NCI-H2029 (cell line): ENCODE results near the gene ASIC3.
A peak's percentile ranks its signal among the peaks of the same experiment; 100 is the strongest.
"Not testable (repeated sequence)": the region's sequence is repeated elsewhere in the genome, so short reads cannot be mapped to it uniquely, and the experiment has no call there.

Experiments used
- DNase-seq: peaks from one replicate; lab custom pipeline; 2025; lab: John Stamatoyannopoulos, UW

Gene ASIC3

GRCh38 chr7:151047976-151048815 lies at the start of gene ASIC3:
TSS of gene ASIC3 (plus strand) at chr7:151048531. CDS start at chr7:151048886, 355 bp downstream.
- no peak for DNase-seq

- DNase-seq = no peak
These were observed 49.3 kb upstream of the ASIC3 start for GRCh38 chr7:150999001-150999400.

- DNase-seq = no peak
These were observed 48.7 kb upstream of the ASIC3 start for GRCh38 chr7:150999497-151000230.

GRCh38 chr7:151000897-151001495 lies 47.3 kb upstream of the ASIC3 start:
- no peak for DNase-seq

GRCh38 chr7:151001546-151001945 lies 46.8 kb upstream of the ASIC3 start:
- DNase-seq = no peak

- DNase-seq = peak; percentile 86
These were observed 44.8 kb upstream of the ASIC3 start for GRCh38 chr7:151003572-151003971.

GRCh38 chr7:151005566-151005965 lies 42.8 kb upstream of the ASIC3 start:
- DNase-seq = no peak

GRCh38 chr7:151006590-151007300 lies 41.6 kb upstream of the ASIC3 start:
- DNase-seq = no peak

- no peak for DNase-seq
These were observed 40.8 kb upstream of the ASIC3 start for GRCh38 chr7:151007469-151007898.

GRCh38 chr7:151008143-151008510 lies 40.2 kb upstream of the ASIC3 start:
- DNase-seq = no peak

GRCh38 chr7:151008511-151009323 lies 39.6 kb upstream of the ASIC3 start:
- no peak for DNase-seq

GRCh38 chr7:151009327-151010036 lies 38.8 kb upstream of the ASIC3 start:
- DNase-seq = no peak

GRCh38 chr7:151010037-151010306 lies 38.4 kb upstream of the ASIC3 start:
- no peak for DNase-seq

- DNase-seq = no peak
These were observed 37.8 kb upstream of the ASIC3 start for GRCh38 chr7:151010307-151011096.

- no peak for DNase-seq
These were observed 37.3 kb upstream of the ASIC3 start for GRCh38 chr7:151011097-151011409.

- not testable (repeated sequence) for DNase-seq
These were observed 36.7 kb upstream of the ASIC3 start for GRCh38 chr7:151011616-151012015.

GRCh38 chr7:151012031-151012692 lies 36.2 kb upstream of the ASIC3 start:
- DNase-seq = no peak

GRCh38 chr7:151012911-151013347 lies 35.4 kb upstream of the ASIC3 start:
- no peak for DNase-seq

- no peak for DNase-seq
These were observed 35.0 kb upstream of the ASIC3 start for GRCh38 chr7:151013356-151013732.
